Testis (tissue), 2 donors: ENCODE measurements around the gene ATRN.

Experiments used
- POLR2A ChIP-seq: fragments of 450-650 bp; IDR thresholded peaks from one replicate; pipeline ENCODE4 v1.6.1; 2017; ENCODE audit warnings: antibody characterized with exemption, mild to moderate bottlenecking, moderate library complexity
- TF ChIP-seq, protein P1 (sequence below), 3 experiments: fragments of 450-650 bp in 2 of 3; fragments of 200-600 bp in 1 of 3; sonication (generic) in 1 of 3; IDR thresholded peaks; one replicate each; pipeline ENCODE4 v1.5.1; 2016 to 2019; ENCODE audit warnings: antibody characterized with exemption in 3 of 3, mild to moderate bottlenecking in 2 of 3, moderate library complexity in 1 of 3

DNA sequence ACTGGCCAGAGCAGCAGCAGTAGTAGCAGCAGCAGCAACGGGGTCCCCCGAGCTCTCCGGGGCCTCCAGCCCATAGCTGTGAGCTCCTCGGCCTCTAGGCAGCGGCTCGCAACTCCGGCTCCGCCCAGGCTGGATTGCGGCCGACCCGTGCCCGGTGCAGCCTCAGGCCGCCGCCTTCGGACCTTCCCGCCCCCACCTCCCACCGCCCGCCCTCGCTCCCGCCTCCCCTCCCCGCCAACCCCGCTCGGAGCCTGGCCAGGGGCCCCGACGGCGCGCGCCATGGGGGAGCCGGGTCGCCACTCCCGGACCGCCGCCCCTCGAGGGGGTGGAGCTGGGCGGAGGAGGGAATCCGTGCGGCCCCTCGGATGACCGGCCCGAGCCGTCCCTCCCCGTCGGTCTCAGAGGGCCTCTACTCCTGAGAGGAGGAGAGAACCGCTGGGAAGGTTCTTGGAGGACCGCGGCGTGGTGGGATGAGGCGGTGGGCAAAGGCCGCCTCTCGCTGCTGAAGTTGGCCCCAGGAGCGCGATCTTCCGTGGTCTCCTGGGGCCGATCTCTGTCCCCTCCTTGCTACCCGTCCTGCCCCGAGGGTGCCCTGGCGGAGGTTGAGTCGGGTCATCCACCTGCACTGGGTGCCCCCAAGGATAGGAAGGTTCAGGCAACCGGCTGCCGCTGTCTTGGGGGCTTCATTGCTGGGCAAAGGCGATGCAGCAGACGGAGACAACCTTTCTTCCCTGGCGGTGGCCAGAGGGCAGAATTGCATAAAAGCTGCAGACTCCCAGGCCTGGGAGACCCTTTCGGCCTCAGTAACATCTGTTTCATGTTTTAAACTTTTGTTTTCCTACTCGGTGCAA lies 211.3 kb downstream of the ATRN start, which contains the start of gene ADAM33:
- TF ChIP-seq, protein P1, sequence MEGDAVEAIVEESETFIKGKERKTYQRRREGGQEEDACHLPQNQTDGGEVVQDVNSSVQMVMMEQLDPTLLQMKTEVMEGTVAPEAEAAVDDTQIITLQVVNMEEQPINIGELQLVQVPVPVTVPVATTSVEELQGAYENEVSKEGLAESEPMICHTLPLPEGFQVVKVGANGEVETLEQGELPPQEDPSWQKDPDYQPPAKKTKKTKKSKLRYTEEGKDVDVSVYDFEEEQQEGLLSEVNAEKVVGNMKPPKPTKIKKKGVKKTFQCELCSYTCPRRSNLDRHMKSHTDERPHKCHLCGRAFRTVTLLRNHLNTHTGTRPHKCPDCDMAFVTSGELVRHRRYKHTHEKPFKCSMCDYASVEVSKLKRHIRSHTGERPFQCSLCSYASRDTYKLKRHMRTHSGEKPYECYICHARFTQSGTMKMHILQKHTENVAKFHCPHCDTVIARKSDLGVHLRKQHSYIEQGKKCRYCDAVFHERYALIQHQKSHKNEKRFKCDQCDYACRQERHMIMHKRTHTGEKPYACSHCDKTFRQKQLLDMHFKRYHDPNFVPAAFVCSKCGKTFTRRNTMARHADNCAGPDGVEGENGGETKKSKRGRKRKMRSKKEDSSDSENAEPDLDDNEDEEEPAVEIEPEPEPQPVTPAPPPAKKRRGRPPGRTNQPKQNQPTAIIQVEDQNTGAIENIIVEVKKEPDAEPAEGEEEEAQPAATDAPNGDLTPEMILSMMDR (IDR thresholded peaks at IDR 0.05), result no peak
- no peak for TF ChIP-seq POLR2A
